Endothelial cell of umbilical vein (primary cell): ENCODE results near the gene ZBTB17. TPM values are rescaled to one million over a fixed set of nuclear protein-coding genes. Genes with fewer than 3 reads are reported as not detected.

ENCODE experiments used
- BruUV-seq: library from RNA; stranded (reverse); fragments of 400-500 nt; replicated peaks from 2 replicates; lab custom pipeline; 2021; lab: Mats Ljungman, UMichigan
- CTCF ChIA-PET: fragments of 300-600, 350-600 bp; sonication (Branson Sonifier 250); formaldehyde crosslinking; loops from one replicate; lab custom pipeline; 2021; ENCODE audit warnings: antibody characterized with exemption, inconsistent platforms; lab: Charles Lee
- POLR2A ChIA-PET: fragments of 300-600, 350-600 bp; sonication (Branson Sonifier 250); formaldehyde crosslinking; loops from one replicate; lab custom pipeline; 2021; ENCODE audit warnings: antibody characterized with exemption, inconsistent platforms; lab: Charles Lee
- DNase-seq: peaks from one replicate; pipeline ENCODE4 v3.0.0-alpha.2; 2011; ENCODE audit warnings: low read depth, low spot score
- FAIRE-seq: peaks from 2 replicates; lab custom pipeline; 2011; peaks lifted over from hg19 to GRCh38; lab: Jason Lieb, UNC
- H2AFZ ChIP-seq: 2 replicates; pipeline ENCODE4 v1.6.0; 2012; ENCODE audit warnings: low read depth, low read length, control low read depth, inconsistent platforms
- H3K27ac ChIP-seq: 2 replicates; pipeline ENCODE4 v1.5.1; 2011; ENCODE audit warnings: low read depth, mild to moderate bottlenecking, control low read depth, low read length, moderate library complexity; ENCODE audit not compliant: insufficient read depth
- H3K27me3 ChIP-seq, 2 experiments: 2 replicates each; pipeline versions ENCODE4 v1.6.0 to v1.6.1; 2011; ENCODE audit warnings: low read length in 2 of 2, mixed read lengths in 1 of 2; ENCODE audit not compliant: control insufficient read depth in 2 of 2, insufficient read depth in 2 of 2
- H3K36me3 ChIP-seq, 2 experiments: 2 replicates in 1 of 2; 3 replicates in 1 of 2; pipeline ENCODE4 v1.5.1; 2011; ENCODE audit warnings: low read length in 2 of 2, mild to moderate bottlenecking in 1 of 2, moderate library complexity in 1 of 2; ENCODE audit not compliant: control insufficient read depth in 2 of 2, insufficient read depth in 2 of 2; ENCODE audit errors: extremely low read depth in 1 of 2
- H3K4me1 ChIP-seq: 3 replicates; pipeline ENCODE4 v1.5.1; 2011; ENCODE audit warnings: mild to moderate bottlenecking, low read length; ENCODE audit not compliant: control insufficient read depth, insufficient read depth; ENCODE audit errors: extremely low read depth
- H3K4me2 ChIP-seq: 2 replicates; pipeline ENCODE4 v1.6.1; 2011; ENCODE audit warnings: low read length, control low read depth, mixed read lengths; ENCODE audit not compliant: insufficient read depth
- H3K4me3 ChIP-seq, 3 experiments: fragments of 200-600 bp in 1 of 3; sonication (generic), shearing (Covaris generic) in 1 of 3; replicated peaks in 1 of 3; 2 replicates each; pipeline ENCODE4 v1.5.1; 2011 to 2016; ENCODE audit warnings: control low read depth in 3 of 3, low read length in 3 of 3, mild to moderate bottlenecking in 2 of 3, inconsistent platforms in 1 of 3, low read depth in 1 of 3, moderate library complexity in 1 of 3; ENCODE audit not compliant: insufficient read depth in 1 of 3
- H3K79me2 ChIP-seq: 2 replicates; pipeline ENCODE4 v1.6.0; 2012; ENCODE audit warnings: low read length, inconsistent platforms; ENCODE audit not compliant: control insufficient read depth, insufficient read depth
- H3K9ac ChIP-seq: replicated peaks from 2 replicates; pipeline ENCODE3; 2011; ENCODE audit warnings: low read length, control low read depth; ENCODE audit not compliant: insufficient read depth; ENCODE audit errors: extremely low read depth
- H3K9me1 ChIP-seq: replicated peaks from 3 replicates; pipeline ENCODE4 v1.6.0; 2011; ENCODE audit warnings: mild to moderate bottlenecking, low read length; ENCODE audit not compliant: control insufficient read depth, insufficient read depth; ENCODE audit errors: extremely low read depth
- H3K9me3 ChIP-seq: replicated peaks from 2 replicates; pipeline ENCODE4 v1.5.1; 2012; ENCODE audit warnings: low read length, inconsistent platforms; ENCODE audit not compliant: control insufficient read depth, insufficient read depth
- H4K20me1 ChIP-seq: replicated peaks from 2 replicates; pipeline ENCODE3; 2011; ENCODE audit warnings: mild to moderate bottlenecking, low read length; ENCODE audit not compliant: control insufficient read depth, insufficient read depth; ENCODE audit errors: extremely low read depth
- CTCF ChIP-seq, 2 donors: IDR thresholded peaks; 1 replicate in 1 of 2; 2 replicates in 1 of 2; pipeline ENCODE4 v1.5.1; 2011; ENCODE audit warnings: low read length in 2 of 2, mild to moderate bottlenecking in 2 of 2, moderate library complexity in 2 of 2, control low read depth in 1 of 2, inconsistent platforms in 1 of 2, low read depth in 1 of 2; ENCODE audit not compliant: insufficient read depth in 1 of 2; ENCODE audit errors: extremely low read depth in 1 of 2
- EZH2 ChIP-seq: IDR thresholded peaks from 2 replicates; pipeline ENCODE4 v1.6.1; 2012; ENCODE audit warnings: borderline replicate concordance, low read depth, mild to moderate bottlenecking, moderate library complexity, low read length, inconsistent platforms; ENCODE audit not compliant: severe bottlenecking
- FOS ChIP-seq: IDR thresholded peaks from 2 replicates; pipeline ENCODE4 v1.6.1; 2011; ENCODE audit warnings: mild to moderate bottlenecking, low read length, moderate library complexity, borderline replicate concordance; ENCODE audit not compliant: insufficient read depth
- GATA2 ChIP-seq: IDR thresholded peaks from 2 replicates; pipeline ENCODE4 v1.7.0; 2011; ENCODE audit warnings: low read depth, mild to moderate bottlenecking, moderate library complexity, mixed read lengths, low read length; ENCODE audit not compliant: insufficient read length, insufficient read depth
- JUN ChIP-seq: IDR thresholded peaks from 2 replicates; pipeline ENCODE4 v1.6.1; 2011; ENCODE audit warnings: borderline replicate concordance, low read depth; ENCODE audit not compliant: insufficient read length, insufficient read depth
- MAX ChIP-seq: IDR thresholded peaks from 2 replicates; pipeline ENCODE4 v1.6.1; 2011; ENCODE audit not compliant: insufficient read depth, insufficient read length
- MYC ChIP-seq: IDR thresholded peaks from one replicate; pipeline ENCODE4 v1.6.1; 2011; ENCODE audit warnings: mild to moderate bottlenecking, low read depth, low read length
- POLR2A ChIP-seq: IDR thresholded peaks from 2 replicates; pipeline ENCODE4 v1.6.1; 2012; ENCODE audit warnings: low read depth, mild to moderate bottlenecking, control low read depth, low read length
- POLR2AphosphoS5 ChIP-seq: IDR thresholded peaks from 2 replicates; pipeline ENCODE4 v1.6.1; 2012; ENCODE audit warnings: low read depth, mild to moderate bottlenecking, control low read depth, low read length, moderate library complexity; ENCODE audit not compliant: insufficient read depth
- dilution Hi-C: fragments of 300-500 bp; cut with MboI; formaldehyde crosslinking; loops from one replicate; pipeline ENCODE4 v1.15.0; 2019; ENCODE audit warnings: low sequenced_read_pairs; ENCODE audit not compliant: extremely low pct_ligation_motif_present
- intact Hi-C: fragments of 100-400 bp; cut with micrococcal nuclease; formaldehyde crosslinking; loops from one replicate; pipeline ENCODE4 v1.10.0; 2022
- polyA plus RNA-seq, 4 experiments: library from polyadenylated mRNA; depleted of rRNA in 3 of 4; stranded (reverse) in 3 of 4; unstranded in 1 of 4; fragments of >200 nt; gene quantifications; 2 replicates each; pipeline versions ENCODE4 v1.2.1 to v1.2.3, GENCODE V29; 2011 to 2012; ENCODE audit warnings: missing spikeins in 1 of 4
- total RNA-seq: library from RNA; stranded (reverse); gene quantifications from 2 replicates; pipeline ENCODE4 v1.2.3, GENCODE V29; 2021

The ZBTB17 gene
- total and polyA plus RNA-seq, 2 donors (not counting 3 experiments of a cell fraction or from before 2014, with no cell fraction given) = 43.9 to 72.7 TPM

- peaks cover 26% of the 10 kb centered on the region for H3K4me1 ChIP-seq
- ChIA-PET POLR2A (interaction anchor here (0.6 kb wide), 1 partner anchor 45 kb away, joined by 3 read pairs; no protein-coding TSS in a partner anchor), CTCF (interaction anchor here (1.8 kb wide), 1 partner anchor 149 kb away, joined by 5 read pairs; no protein-coding TSS in a partner anchor)
- no peaks in the 10 kb centered on the region for H3K9me1 ChIP-seq
- peaks cover 15 to 45% of the 10 kb centered on the region in 2 experiments for H3K36me3 ChIP-seq
- no peak overlapping the region for H2AFZ ChIP-seq
- dilution Hi-C loops (no loop called here), intact Hi-C loops (no loop called here)
- no TSS peak for BruUV-seq
- no peaks in the 10 kb centered on the region for H3K9me3 ChIP-seq
- H3K4me3 ChIP-seq = no peak overlapping the region
- FAIRE-seq (no peak), DNase-seq (no peak)
- no peaks in the 10 kb centered on the region for H3K79me2 ChIP-seq
- H3K9ac ChIP-seq = no peak overlapping the region
- H3K4me2 ChIP-seq = no peak overlapping the region
- TF ChIP-seq JUN = no peak
- TF ChIP-seq MYC = no peak
- TF ChIP-seq FOS = no peak
- peak; percentile 30 for TF ChIP-seq POLR2AphosphoS5
- TF ChIP-seq POLR2A = peak; percentile 41
- TF ChIP-seq GATA2 = no peak
- no peak for TF ChIP-seq CTCF (IDR thresholded peaks at IDR 0.05; ENCODE audit: extremely low read depth in 1 of 2, insufficient read depth in 1 of 2, low read depth in 1 of 2, low read length in 2 of 2)
- no peak for TF ChIP-seq MAX
- TF ChIP-seq EZH2 = no peak
- no peaks in the 10 kb centered on the region for H3K27me3 ChIP-seq
- H4K20me1 ChIP-seq = no peaks in the 10 kb centered on the region
- H3K27ac ChIP-seq = no peak overlapping the region
Measured at GRCh38 chr1:15941044-15941840, 34.7 kb downstream of the ZBTB17 start.
